Endothelial cell of umbilical vein (primary cell): ENCODE measurements around the gene MYDGF.

Experiments
- CTCF ChIP-seq, 2 donors: IDR thresholded peaks; 1 replicate in 1 of 2; 2 replicates in 1 of 2; pipeline ENCODE4 v1.5.1; 2011; ENCODE audit warnings: low read length in 2 of 2, mild to moderate bottlenecking in 2 of 2, moderate library complexity in 2 of 2, control low read depth in 1 of 2, inconsistent platforms in 1 of 2, low read depth in 1 of 2; ENCODE audit not compliant: insufficient read depth in 1 of 2; ENCODE audit errors: extremely low read depth in 1 of 2
- EZH2 ChIP-seq: IDR thresholded peaks from 2 replicates; pipeline ENCODE4 v1.6.1; 2012; ENCODE audit warnings: borderline replicate concordance, low read depth, mild to moderate bottlenecking, moderate library complexity, low read length, inconsistent platforms; ENCODE audit not compliant: severe bottlenecking
- GATA2 ChIP-seq: IDR thresholded peaks from 2 replicates; pipeline ENCODE4 v1.7.0; 2011; ENCODE audit warnings: low read depth, mild to moderate bottlenecking, moderate library complexity, mixed read lengths, low read length; ENCODE audit not compliant: insufficient read length, insufficient read depth
- JUN ChIP-seq: IDR thresholded peaks from 2 replicates; pipeline ENCODE4 v1.6.1; 2011; ENCODE audit warnings: borderline replicate concordance, low read depth; ENCODE audit not compliant: insufficient read length, insufficient read depth
- MAX ChIP-seq: IDR thresholded peaks from 2 replicates; pipeline ENCODE4 v1.6.1; 2011; ENCODE audit not compliant: insufficient read depth, insufficient read length
- POLR2A ChIP-seq: IDR thresholded peaks from 2 replicates; pipeline ENCODE4 v1.6.1; 2012; ENCODE audit warnings: low read depth, mild to moderate bottlenecking, control low read depth, low read length
- POLR2AphosphoS5 ChIP-seq: IDR thresholded peaks from 2 replicates; pipeline ENCODE4 v1.6.1; 2012; ENCODE audit warnings: low read depth, mild to moderate bottlenecking, control low read depth, low read length, moderate library complexity; ENCODE audit not compliant: insufficient read depth

- TF ChIP-seq CTCF (IDR thresholded peaks at IDR 0.05; ENCODE audit: extremely low read depth in 1 of 2, insufficient read depth in 1 of 2, low read depth in 1 of 2, low read length in 2 of 2) (no peak), POLR2AphosphoS5 (no peak), EZH2 (no peak), POLR2A (no peak), GATA2 (no peak), MAX (no peak), JUN (no peak)
Measured at GRCh38 chr19:4675346-4675745, 5.2 kb upstream of the MYDGF start.
